Right kidney (tissue), 1 donor: ENCODE measurements around the gene BRICD5.
A peak's percentile ranks its signal among the peaks of the same experiment; 100 is the strongest.
"Not testable (repeated sequence)": the region's sequence is repeated elsewhere in the genome, so short reads cannot be mapped to it uniquely, and the experiment has no call there.

ENCODE experiments used
- DNase-seq: peaks from one replicate; pipeline ENCODE4 v3.0.0-alpha.2; 2016

Gene BRICD5

DNA sequence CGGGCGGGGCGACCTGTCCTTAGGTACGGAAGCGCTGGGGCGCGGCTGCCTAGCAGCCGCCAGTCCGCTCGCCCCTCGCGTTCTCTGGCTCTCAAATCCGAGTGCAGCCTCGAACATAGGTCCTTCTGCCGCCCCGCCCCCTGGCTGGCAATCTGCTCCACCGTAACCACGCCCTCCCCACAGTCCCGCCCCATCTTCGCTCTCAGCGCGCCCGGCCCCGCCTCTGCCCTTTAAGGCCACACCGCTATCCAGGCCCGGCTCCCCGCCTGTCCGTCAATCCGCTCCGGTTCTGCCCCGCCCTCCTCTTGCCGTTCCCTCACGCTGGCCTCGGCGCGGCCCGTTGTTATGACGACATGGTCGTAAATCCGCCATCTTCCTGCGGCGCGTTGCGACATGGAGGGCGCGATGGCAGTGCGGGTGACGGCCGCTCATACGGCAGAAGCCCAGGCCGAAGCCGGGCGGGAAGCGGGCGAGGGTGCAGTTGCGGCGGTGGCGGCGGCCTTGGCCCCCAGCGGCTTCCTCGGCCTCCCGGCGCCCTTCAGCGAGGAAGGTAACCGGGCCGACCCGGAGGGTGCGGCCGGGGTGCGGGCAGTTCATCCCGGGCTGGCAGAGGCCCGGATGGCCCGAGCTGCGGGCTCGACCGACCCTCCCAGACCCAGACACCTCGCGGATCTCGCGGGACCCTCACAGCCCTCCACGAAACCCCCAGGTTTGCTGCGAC lies 12.7 kb upstream of the BRICD5 start, which contains the start of gene E4F1:
Gene E4F1 (plus strand): TSS at position 371 of the 721 bp plus-strand sequence. CDS start 23 bp downstream, at position 394.
- DNase-seq, result peak; percentile 92

DNA sequence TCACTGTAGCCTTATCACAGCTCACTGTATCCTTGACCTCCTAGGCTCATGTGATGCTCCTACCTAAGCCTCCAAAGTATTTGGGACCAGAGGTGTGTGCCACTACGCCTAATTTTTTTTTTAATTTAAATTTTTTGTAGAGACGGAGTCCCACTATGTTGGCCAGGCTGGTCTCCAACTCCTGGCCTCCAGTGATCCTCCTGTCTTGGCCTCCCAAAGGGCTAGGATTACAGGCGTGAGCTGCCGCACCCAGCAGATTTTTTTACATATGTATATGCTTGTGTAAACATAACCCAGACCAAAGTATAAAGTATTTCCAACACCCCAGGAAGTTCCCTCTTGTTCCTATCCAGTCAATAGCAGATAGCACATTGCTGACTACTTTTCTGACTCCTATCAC lies 5.7 kb upstream of the BRICD5 start:
- DNase-seq, result no peak

DNA sequence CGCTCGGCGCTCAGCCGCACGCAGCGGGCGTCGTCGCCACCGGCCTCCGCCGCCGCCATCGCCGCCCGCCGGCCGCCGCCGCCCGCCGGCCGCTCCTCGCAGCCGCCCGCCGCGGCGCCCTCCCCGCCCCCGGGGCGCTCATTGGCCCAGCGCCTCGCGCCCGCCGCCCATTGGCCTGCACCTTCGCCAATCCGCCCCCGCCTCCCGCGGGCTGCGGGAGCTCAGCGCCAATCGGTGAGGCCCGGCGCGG lies 4.0 kb upstream of the BRICD5 start, which contains the start of gene PGP:
Gene PGP (minus strand): TSS at position 122 of the 250 bp plus-strand sequence. CDS start 63 bp downstream, at position 59.
- DNase-seq, result no peak

DNA sequence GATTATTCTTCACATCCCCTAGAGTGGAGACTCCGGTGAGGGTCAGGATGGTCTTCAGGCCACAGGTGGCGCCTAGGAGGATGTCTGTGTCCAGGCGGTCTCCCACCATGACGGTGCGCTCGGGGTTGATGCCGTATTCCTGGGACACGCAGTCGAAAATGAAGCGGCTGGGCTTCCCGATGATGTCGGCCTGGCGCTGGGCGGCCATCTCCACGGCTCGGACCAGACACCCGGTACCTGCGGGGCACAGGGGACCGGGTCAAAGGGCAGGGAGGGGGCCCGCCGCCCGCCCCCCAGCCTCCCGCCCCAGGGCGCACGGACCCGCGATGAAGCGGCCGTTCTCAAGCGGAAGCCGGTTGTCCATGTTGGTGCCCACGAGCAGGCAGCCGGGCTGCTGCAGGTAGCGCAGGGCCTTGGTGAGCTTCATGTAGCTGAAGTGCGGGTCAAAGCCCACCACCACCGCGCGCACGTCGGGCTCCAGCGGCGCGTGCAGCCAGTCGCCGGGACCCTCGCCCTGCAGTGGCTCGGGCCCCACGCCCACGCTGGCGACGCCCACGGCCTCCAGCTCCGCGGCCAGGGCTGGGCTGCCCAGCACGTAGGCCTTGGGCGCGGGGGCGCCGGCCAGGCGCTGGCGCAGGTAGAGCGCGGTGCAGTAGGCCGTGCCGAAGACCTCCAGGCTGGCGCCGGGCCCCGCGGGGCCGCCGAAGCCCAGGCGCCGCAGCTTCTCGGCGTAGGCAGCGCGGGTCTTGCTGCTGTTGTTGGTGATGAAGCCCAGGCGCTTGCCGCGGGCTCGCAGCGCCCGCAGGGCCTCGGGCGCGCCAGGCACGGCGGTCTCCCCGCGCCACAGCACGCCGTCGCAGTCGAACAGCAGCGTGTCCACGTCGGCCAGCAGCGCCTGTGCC lies 3.4 kb upstream of the BRICD5 start:
- peak; percentile 72 for DNase-seq

DNA sequence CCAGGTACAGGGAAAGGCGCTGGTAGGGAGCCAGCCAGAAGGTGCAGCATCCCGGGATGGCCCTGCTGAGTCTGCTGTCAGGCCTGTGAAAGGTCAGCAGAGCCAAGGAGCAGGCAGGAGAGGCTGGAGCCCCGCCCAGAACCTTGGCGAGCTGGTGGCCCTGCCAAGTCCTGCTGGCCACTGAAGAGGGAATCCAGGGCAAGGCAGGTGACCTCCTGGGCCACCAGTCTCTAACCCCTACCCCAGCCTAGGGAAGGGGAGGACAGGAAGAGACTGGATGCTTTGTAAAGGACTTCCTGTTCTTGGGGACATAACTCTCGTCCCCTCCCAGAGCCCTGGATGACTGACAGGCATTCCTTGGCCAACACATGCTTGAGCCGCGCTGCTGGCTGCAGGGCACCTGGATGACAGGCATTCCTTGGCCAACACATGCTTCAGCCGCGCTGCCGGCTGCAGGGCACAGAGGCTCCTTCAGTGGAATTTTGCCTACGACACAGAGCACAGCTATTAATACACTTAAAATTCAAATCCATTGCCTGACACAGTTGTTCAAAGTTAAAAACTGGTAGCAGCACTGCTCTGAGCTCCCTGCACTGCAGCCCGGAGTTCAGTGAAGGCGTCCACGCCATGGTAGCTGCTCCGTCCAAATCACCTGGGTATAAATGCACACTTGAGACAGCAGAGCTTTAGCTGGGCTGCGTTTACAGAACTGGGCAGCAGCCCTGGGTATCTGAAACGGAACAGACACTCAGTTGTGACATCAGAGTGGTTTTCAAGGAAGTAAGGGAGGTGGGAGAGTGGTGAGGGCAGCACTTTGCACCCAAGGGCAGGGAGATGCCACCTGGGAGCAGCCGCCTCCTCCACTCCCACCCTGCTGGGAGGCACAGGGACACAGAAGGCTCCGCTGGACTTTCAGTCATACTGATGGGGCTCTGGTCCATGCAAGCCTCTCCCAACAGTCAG lies 2.0 kb upstream of the BRICD5 start:
- DNase-seq, result no peak

DNA sequence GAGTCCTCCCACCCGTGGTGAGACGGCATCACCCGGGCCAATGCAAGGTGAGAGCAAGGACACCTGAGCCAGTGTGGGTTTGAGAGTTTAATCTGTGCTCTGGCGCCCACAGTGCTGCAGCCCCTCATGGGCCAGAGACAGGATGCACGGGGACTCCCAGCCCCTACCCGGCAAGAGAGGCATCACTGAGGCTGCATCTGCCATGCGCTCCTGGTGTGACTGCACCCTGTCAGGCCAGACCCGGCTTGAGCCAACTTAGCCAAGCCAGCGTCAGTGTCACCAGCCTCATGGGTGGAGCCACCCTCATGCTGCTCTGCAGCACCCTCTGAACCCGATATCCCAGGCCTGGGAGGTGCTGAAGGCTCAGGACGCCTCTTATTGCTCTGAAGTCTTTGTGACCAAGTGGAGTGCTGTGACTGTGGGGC lies 1.3 kb upstream of the BRICD5 start:
- no peak for DNase-seq

- no peak for DNase-seq
Measured at GRCh38 chr16:2210009-2210332, 692 bp downstream of the BRICD5 start.

- DNase-seq, result no peak
Measured at GRCh38 chr16:2209258-2210008, 1.2 kb downstream of the BRICD5 start.

- DNase-seq, result no peak
Measured at GRCh38 chr16:2208772-2209171, 1.9 kb downstream of the BRICD5 start.

GRCh38 chr16:2208308-2208707 lies 2.4 kb downstream of the BRICD5 start:
- no peak for DNase-seq

DNA sequence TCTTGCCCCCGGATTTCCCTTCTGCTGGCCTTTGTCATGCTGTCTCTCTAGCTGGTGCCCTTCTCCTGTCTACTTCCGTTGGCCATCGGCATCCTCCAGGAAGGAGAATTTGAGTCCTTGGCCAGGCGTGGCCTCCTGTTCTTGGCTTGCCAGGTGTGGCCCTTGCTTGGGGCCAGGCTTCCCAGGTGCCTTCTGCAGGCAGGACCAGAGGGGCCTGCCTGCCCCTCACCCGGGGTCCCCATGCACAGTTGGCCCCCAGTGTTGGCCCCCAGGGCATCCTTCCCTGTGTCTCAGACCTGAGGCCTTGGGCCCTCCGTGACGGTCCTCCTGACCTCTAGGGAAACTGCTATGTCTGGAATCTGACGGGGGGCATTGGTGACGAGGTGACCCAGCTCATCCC lies 2.8 kb downstream of the BRICD5 start:
- DNase-seq, result no peak

- DNase-seq, result no peak
Measured at GRCh38 chr16:2206780-2207433, 3.8 kb downstream of the BRICD5 start.

- no peak for DNase-seq
Measured at GRCh38 chr16:2206420-2206779, 4.3 kb downstream of the BRICD5 start.

GRCh38 chr16:2205967-2206313 lies 4.7 kb downstream of the BRICD5 start:
- no peak for DNase-seq

- peak; percentile 99 for DNase-seq
Measured at GRCh38 chr16:2205104-2205966, 5.3 kb downstream of the BRICD5 start, which contains the start of gene MLST8. MLST8 (plus strand) TSS chr16:2205454; CDS start chr16:2206086, 632 bp downstream.

DNA sequence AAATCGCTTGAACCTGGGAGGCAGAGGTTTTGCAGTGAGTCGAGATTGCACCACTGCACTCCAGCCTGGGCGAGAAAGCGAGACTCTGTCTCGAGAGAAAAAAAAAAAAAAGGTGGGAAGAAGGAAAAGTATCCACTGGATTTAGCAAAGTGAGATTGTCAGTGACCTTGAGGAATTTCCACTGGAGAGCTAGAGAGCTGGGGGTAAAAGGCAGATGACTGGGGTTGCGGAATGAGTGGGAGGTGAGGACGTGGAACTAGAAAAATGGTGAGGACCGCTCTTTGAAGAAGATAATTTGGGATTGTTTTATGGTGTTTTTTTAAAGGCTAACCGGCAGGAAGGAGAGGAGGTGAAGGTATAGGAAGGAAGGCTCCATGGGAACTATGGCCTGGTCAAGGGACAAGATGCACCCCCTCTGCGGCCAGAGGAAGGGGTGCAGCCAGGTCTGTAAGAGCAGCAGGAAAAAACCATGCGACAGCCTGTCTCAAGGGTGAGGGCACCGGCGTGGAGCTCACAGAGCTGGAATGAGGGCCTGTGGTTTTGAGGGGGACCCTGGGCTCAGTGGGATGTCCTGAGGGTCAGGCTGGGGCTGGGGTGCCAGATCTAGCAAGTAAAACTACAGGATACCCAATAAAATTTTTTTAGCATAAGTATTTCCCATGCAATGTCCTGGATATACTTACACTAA lies 6.1 kb downstream of the BRICD5 start:
- peak; percentile 39 for DNase-seq

DNA sequence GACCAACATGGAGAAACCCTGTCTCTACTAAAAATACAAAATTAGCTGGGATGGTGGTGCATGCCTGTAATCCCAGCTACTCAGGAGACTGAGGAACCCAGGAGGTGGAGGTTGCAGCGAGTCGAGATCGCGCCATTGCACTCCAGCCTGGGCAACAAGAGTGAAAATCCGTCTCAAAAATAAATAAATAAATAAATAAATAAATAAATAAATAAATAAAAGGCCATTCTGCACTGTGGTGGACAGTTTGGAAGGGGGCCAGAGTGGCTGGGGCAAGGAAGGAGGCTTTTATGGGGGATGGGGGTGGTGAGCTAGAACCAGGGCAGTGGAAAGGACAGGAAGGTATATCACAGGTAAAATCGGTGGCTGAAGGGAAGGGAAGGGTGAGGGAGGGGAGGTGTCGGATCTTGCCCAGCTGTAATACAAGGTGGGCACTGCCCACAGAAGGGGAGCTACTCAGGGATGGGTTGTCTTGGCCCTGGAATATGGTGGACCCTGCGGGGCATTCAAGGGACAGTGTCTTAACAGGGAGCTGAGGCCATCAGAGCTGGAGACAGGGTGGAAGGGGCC lies 7.5 kb downstream of the BRICD5 start:
- not testable (repeated sequence) for DNase-seq

- DNase-seq, result no peak
Measured at GRCh38 chr16:2200313-2200712, 10.3 kb downstream of the BRICD5 start.

GRCh38 chr16:2199621-2200139 lies 11.0 kb downstream of the BRICD5 start:
- DNase-seq, result no peak
